AG04449 (cell line): ENCODE results near the gene EPB41L4A.

Experiments
- CTCF ChIA-PET: fragments of 350-600 bp; formaldehyde crosslinking; extraction: SDS; loops from one replicate; lab custom pipeline; 2021; ENCODE audit warnings: antibody characterized with exemption; lab: Yijun Ruan, JAX
- POLR2A ChIA-PET: fragments of 400-600, 350-600 bp; formaldehyde crosslinking; extraction: SDS; loops from one replicate; lab custom pipeline; 2020; ENCODE audit warnings: antibody characterized with exemption, inconsistent platforms; lab: Yijun Ruan, JAX
- DNase-seq: peaks from one replicate; pipeline ENCODE4 v3.0.0-alpha.2; 2010; ENCODE audit warnings: low read depth, low spot score
- H3K4me3 ChIP-seq: 2 replicates; pipeline ENCODE4 v1.5.1; 2011; ENCODE audit warnings: low read depth, mild to moderate bottlenecking, control low read depth, low read length
- CTCF ChIP-seq: IDR thresholded peaks from one replicate; pipeline ENCODE4 v1.5.1; 2011; ENCODE audit warnings: mild to moderate bottlenecking, moderate library complexity, low read length, control low read depth, inconsistent platforms; ENCODE audit not compliant: insufficient read depth; ENCODE audit errors: missing control alignments

Gene EPB41L4A

GRCh38 chr5:112283943-112284929, 134.8 kb downstream of the EPB41L4A start:
- POLR2A ChIA-PET, result no interaction called here

DNA sequence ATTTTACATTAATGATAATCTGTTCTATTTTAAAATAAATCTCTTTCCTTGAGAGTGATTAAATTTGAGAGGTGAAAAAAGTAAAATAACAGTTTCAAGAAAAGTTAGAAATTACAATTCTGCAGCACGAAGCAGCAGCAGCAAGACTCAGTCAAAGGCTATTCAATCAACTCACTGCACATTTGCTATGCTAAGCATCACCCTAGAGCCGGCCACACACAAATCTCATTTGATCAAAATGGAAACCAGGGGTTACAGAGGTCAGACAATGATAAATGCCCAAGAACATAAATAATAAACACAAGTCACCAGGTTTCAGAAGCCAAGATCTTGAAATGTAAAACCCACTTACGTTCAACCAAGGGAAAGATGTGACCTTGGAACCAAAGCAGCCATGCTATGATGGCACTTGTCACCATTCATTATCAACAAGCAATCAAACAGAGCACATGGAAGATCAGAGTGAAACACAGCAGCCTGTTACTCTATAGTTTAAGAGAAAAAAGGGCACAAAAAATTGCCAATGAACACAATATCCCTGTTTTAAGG, 136.0 kb downstream of the EPB41L4A start:
- H3K4me3 ChIP-seq, result no peak overlapping the region
- ChIA-PET CTCF (no interaction called here), POLR2A (no interaction called here)
- TF ChIP-seq CTCF, result no peak
- no peak for DNase-seq

More at GRCh38 chr5:112283943-112284929, 134.8 kb downstream of the EPB41L4A start:
- CTCF ChIA-PET, result no interaction called here
- no peak for TF ChIP-seq CTCF
- H3K4me3 ChIP-seq, result no peak overlapping the region
- DNase-seq, result no peak

DNA sequence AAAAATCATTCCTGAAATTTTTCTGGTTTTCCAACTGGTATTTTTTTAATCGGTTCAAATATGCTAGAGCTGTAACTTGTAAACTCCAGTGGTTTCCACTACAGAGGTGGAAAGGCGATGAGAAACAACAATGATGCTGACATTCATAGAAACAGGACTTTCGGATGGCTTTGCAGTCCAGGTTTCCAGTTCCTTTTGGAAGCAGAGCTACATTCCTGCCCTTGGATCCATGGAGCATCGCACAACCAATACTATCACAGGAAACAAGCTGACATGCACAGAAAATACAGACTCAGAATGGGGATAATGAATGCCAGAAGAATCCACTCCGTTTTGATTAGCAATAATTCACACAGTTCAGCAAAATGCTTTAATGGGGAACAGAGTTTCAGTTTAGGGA, 140.0 kb downstream of the EPB41L4A start:
- no peak for DNase-seq
- CTCF ChIA-PET, result no interaction called here
- POLR2A ChIA-PET, result no interaction called here
- no peak overlapping the region for H3K4me3 ChIP-seq
- TF ChIP-seq CTCF, result no peak

DNA sequence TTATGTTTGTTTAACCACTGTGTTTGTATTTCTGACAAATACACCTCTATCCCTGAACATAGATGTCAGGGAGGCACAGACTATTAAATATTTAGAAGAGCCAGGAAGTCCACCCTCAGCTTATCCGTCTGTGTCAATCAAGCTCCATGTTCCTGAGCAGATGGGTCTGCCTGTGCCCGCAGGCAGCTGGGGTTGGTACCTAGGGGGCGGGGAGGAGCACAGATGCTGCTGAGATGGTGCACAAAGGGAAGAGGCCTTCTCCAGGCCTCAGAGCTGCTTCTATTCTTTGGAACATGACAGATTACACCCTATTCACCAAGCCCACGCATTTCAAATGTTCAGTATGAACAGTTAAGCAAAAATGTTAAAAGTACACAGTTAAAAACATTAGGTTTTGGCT, 142.1 kb downstream of the EPB41L4A start:
- DNase-seq, result no peak
- ChIA-PET POLR2A (no interaction called here), CTCF (no interaction called here)

DNA sequence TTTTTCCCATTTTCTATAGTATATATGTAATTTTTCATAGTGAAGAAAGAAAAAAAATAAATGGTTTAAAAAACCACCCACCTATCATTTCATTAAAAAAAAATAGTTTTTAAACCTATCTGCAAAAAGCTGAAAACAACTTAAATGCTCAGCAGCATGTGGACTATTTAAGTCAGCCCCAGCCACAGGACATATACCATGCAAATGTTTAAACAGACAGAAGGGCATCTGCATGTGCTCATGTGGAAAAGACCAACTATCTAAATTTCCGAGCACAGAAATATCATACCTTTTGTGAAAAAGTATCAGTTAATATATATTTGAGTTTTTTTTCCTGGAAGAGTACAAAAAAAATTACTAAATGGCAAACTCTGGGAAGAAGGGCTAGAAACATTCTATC, 143.4 kb downstream of the EPB41L4A start:
- no peak overlapping the region for H3K4me3 ChIP-seq
- ChIA-PET POLR2A (no interaction called here), CTCF (no interaction called here)
- no peak for DNase-seq
- TF ChIP-seq CTCF, result no peak

More for the DNA sequence above, 142.1 kb downstream of the EPB41L4A start:
- TF ChIP-seq CTCF, result no peak
- H3K4me3 ChIP-seq, result no peak overlapping the region
